Measurements from ENCODE around the gene LAMA3.
A peak's percentile ranks its signal among the peaks of the same experiment; 100 is the strongest.

LAMA3 gene

DNA sequence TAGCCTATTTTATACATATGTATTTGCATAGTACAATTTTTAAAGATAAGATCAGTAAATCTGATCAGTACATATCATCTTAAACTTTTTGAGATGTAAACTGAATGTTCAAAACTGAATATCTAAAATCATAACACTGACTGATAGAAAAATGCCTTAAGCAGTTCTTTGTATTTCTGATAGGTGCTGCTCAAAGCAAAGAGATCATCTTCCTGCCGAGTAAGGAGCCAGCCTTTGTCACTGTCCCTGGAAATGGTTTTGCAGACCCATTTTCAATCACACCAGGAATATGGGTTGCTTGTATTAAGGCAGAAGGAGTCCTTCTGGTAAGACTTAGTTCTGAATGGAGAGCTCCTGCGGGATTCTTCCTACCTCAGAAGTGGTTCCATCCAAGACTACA is 135.0 kb downstream of the LAMA3 start:
- no peaks in the 10 kb centered on the region for H3F3A ChIP-seq (ENCODE audit: low read depth)
- H4K20me1 ChIP-seq (ENCODE audit: insufficient read depth, low read length, poor library complexity, severe bottlenecking): no peaks in the 10 kb centered on the region
- H3K79me2 ChIP-seq (ENCODE audit: insufficient read depth, low read length): no peaks in the 10 kb centered on the region
- no peak overlapping the region for H3K4me2 ChIP-seq (ENCODE audit: low read depth, low read length, poor library complexity, severe bottlenecking)
- no peak overlapping the region for H3K9ac ChIP-seq (ENCODE audit: low read depth, low read length, poor library complexity, severe bottlenecking)
- no peaks in the 10 kb centered on the region for H3K27me3 ChIP-seq (ENCODE audit: insufficient read depth, low read length, poor library complexity, severe bottlenecking)
- H3K36me3 ChIP-seq (ENCODE audit: insufficient read depth, low read length): no peaks in the 10 kb centered on the region
- no peaks in the 10 kb centered on the region for H3K9me3 ChIP-seq (ENCODE audit: insufficient read depth, low read depth, low read length)
- H3K4me1 ChIP-seq (ENCODE audit: insufficient read depth, low read length, poor library complexity, severe bottlenecking): peaks cover 49% of the 10 kb centered on the region
- H2AFZ ChIP-seq (ENCODE audit: low read length): no peak overlapping the region
- H3K4me3 ChIP-seq (ENCODE audit: low read length, poor library complexity, severe bottlenecking): no peak overlapping the region
- no peaks in the 10 kb centered on the region for H3K9me2 ChIP-seq (replicated peaks; ENCODE audit: low read depth, low read length)
- no peak for TF ChIP-seq EZH2phosphoT487 (IDR thresholded peaks at IDR 0.05; ENCODE audit: borderline replicate concordance)
- TF ChIP-seq, protein P1, sequence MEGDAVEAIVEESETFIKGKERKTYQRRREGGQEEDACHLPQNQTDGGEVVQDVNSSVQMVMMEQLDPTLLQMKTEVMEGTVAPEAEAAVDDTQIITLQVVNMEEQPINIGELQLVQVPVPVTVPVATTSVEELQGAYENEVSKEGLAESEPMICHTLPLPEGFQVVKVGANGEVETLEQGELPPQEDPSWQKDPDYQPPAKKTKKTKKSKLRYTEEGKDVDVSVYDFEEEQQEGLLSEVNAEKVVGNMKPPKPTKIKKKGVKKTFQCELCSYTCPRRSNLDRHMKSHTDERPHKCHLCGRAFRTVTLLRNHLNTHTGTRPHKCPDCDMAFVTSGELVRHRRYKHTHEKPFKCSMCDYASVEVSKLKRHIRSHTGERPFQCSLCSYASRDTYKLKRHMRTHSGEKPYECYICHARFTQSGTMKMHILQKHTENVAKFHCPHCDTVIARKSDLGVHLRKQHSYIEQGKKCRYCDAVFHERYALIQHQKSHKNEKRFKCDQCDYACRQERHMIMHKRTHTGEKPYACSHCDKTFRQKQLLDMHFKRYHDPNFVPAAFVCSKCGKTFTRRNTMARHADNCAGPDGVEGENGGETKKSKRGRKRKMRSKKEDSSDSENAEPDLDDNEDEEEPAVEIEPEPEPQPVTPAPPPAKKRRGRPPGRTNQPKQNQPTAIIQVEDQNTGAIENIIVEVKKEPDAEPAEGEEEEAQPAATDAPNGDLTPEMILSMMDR (conservative IDR thresholded peaks at IDR 0.05; ENCODE audit: low read length): peak; percentile 67

DNA sequence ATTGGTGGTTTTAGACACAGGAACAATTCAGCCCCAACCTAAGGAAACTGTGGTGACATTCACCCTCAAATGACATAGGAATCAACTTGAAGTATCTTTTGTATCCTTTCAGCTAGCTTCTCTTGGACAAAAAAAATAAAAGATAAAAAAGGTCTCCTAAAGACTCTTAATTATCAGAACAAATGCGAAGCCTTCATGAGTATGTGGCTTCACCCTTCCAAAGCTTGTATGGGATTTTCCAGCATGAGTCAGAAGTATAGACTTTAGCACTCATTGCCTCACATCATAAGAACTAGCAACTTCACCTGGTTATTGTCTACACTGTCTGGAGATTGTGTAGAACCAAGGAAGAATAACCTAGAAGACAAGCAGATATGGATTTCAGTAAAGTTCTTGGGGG is 135.4 kb downstream of the LAMA3 start:
- H3K27me3 ChIP-seq (ENCODE audit: insufficient read depth, low read length, poor library complexity, severe bottlenecking): no peaks in the 10 kb centered on the region
- no peaks in the 10 kb centered on the region for H3K9me2 ChIP-seq (replicated peaks; ENCODE audit: low read depth, low read length)
- H3K9ac ChIP-seq (ENCODE audit: low read depth, low read length, poor library complexity, severe bottlenecking): no peak overlapping the region
- no peaks in the 10 kb centered on the region for H4K20me1 ChIP-seq (ENCODE audit: insufficient read depth, low read length, poor library complexity, severe bottlenecking)
- no peaks in the 10 kb centered on the region for H3K79me2 ChIP-seq (ENCODE audit: insufficient read depth, low read length)
- H3K9me3 ChIP-seq (ENCODE audit: insufficient read depth, low read depth, low read length): no peaks in the 10 kb centered on the region
- TF ChIP-seq EZH2phosphoT487 (IDR thresholded peaks at IDR 0.05; ENCODE audit: borderline replicate concordance): no peak
- TF ChIP-seq, protein P1 (conservative IDR thresholded peaks at IDR 0.05; ENCODE audit: low read length): no peak
- no peaks in the 10 kb centered on the region for H3K36me3 ChIP-seq (ENCODE audit: insufficient read depth, low read length)
- no peak overlapping the region for H3K4me3 ChIP-seq (ENCODE audit: low read length, poor library complexity, severe bottlenecking)
- no peaks in the 10 kb centered on the region for H3F3A ChIP-seq (ENCODE audit: low read depth)
- H2AFZ ChIP-seq (ENCODE audit: low read length): no peak overlapping the region
- H3K4me1 ChIP-seq (ENCODE audit: insufficient read depth, low read length, poor library complexity, severe bottlenecking): peaks cover 53% of the 10 kb centered on the region
- no peak overlapping the region for H3K4me2 ChIP-seq (ENCODE audit: low read depth, low read length, poor library complexity, severe bottlenecking)

DNA sequence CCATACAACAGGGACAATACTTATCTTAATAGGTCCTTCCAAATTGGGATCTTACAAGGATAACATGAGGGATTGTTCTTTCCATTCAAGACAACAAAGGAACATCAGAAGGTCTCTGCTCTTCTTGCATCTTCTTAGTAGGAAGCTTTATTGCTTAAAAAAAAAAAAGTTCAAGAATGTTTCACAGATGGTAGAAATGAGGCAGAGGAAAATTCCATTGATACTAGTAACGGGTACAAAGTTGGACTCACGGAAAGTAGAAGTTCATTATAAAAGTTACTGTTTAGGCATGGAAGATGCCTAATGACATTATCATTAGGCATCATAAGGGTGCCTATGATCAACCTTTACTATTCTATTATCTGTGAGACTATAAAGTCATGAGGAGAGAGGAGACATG is 136.2 kb downstream of the LAMA3 start:
- H3F3A ChIP-seq (ENCODE audit: low read depth): no peaks in the 10 kb centered on the region
- peak overlapping the region; percentile 67 for H3K4me2 ChIP-seq (ENCODE audit: low read depth, low read length, poor library complexity, severe bottlenecking)
- H3K9me2 ChIP-seq (replicated peaks; ENCODE audit: low read depth, low read length): no peaks in the 10 kb centered on the region
- TF ChIP-seq EZH2phosphoT487 (IDR thresholded peaks at IDR 0.05; ENCODE audit: borderline replicate concordance): no peak
- TF ChIP-seq, protein P1 (conservative IDR thresholded peaks at IDR 0.05; ENCODE audit: low read length): no peak
- H4K20me1 ChIP-seq (ENCODE audit: insufficient read depth, low read length, poor library complexity, severe bottlenecking): no peaks in the 10 kb centered on the region
- peak overlapping the region; percentile 1 for H3K9ac ChIP-seq (ENCODE audit: low read depth, low read length, poor library complexity, severe bottlenecking)
- H3K9me3 ChIP-seq (ENCODE audit: insufficient read depth, low read depth, low read length): no peaks in the 10 kb centered on the region
- H3K36me3 ChIP-seq (ENCODE audit: insufficient read depth, low read length): no peaks in the 10 kb centered on the region
- no peaks in the 10 kb centered on the region for H3K27me3 ChIP-seq (ENCODE audit: insufficient read depth, low read length, poor library complexity, severe bottlenecking)
- peaks cover 61% of the 10 kb centered on the region for H3K4me1 ChIP-seq (ENCODE audit: insufficient read depth, low read length, poor library complexity, severe bottlenecking)
- H2AFZ ChIP-seq (ENCODE audit: low read length): no peak overlapping the region
- no peaks in the 10 kb centered on the region for H3K79me2 ChIP-seq (ENCODE audit: insufficient read depth, low read length)
- peak overlapping the region; percentile 23 for H3K4me3 ChIP-seq (ENCODE audit: low read length, poor library complexity, severe bottlenecking)

Data from Loucy (cell line).